HepG2 (cell line): Measurements from ENCODE around the gene LRRC3C. TPM values are rescaled to one million over a fixed set of nuclear protein-coding genes. Genes with fewer than 3 reads are reported as not detected.
A peak's percentile ranks its signal among the peaks of the same experiment; 100 is the strongest.

ENCODE experiments used
- ATAC-seq: fragments of 200-7000 bp; cut with Tn5 transposase; 3 replicates; pipeline ENCODE4 v1.9.1; 2020; ENCODE audit warnings: mild to moderate bottlenecking, moderate library complexity
- BruUV-seq: library from RNA; stranded (reverse); fragments of 400-500 nt; replicated peaks from 2 replicates; lab custom pipeline; 2021; lab: Mats Ljungman, UMichigan
- CTCF ChIA-PET: fragments of 300-600 bp; formaldehyde crosslinking; extraction: SDS; loops from one replicate; lab custom pipeline; 2021; ENCODE audit warnings: low total read pairs, inconsistent platforms, low intra/inter-chr PET ratio; lab: Yijun Ruan, JAX
- POLR2A ChIA-PET: fragments of 350-600 bp; sonication (Branson Sonifier 250); formaldehyde crosslinking; loops from one replicate; lab custom pipeline; 2020; ENCODE audit warnings: antibody characterized with exemption, inconsistent platforms; lab: Yijun Ruan, JAX
- DNase-seq: peaks from one replicate; pipeline ENCODE4 v3.0.0-alpha.2; 2015; ENCODE audit warnings: low spot score
- FAIRE-seq: peaks from 3 replicates; lab custom pipeline; 2011; peaks lifted over from hg19 to GRCh38; lab: Jason Lieb, UNC
- H2AFZ ChIP-seq: one replicate; pipeline ENCODE4 v1.6.1; 2011; ENCODE audit warnings: low read length, inconsistent platforms
- H3K27ac ChIP-seq: fragments of 300-600 bp; 3 replicates; pipeline ENCODE4 v1.8.0; 2011; ENCODE audit warnings: mixed run types, mild to moderate bottlenecking, mixed read lengths, low read length, inconsistent platforms; ENCODE audit not compliant: insufficient read depth; ENCODE audit errors: extremely low read length
- H3K27me3 ChIP-seq, 2 experiments: fragments of 200-600 bp in 1 of 2; 2 replicates in 1 of 2; 3 replicates in 1 of 2; pipeline versions ENCODE4 v1.6.0 to v1.8.0; 2011; ENCODE audit warnings: low read length in 2 of 2, mild to moderate bottlenecking in 2 of 2, moderate library complexity in 2 of 2, inconsistent platforms in 1 of 2; ENCODE audit not compliant: insufficient read depth in 2 of 2, control insufficient read depth in 1 of 2
- H3K36me3 ChIP-seq, 2 experiments: fragments of 200-600 bp in 1 of 2; replicated peaks in 1 of 2; 2 replicates in 1 of 2; 3 replicates in 1 of 2; pipeline versions ENCODE4 v1.5.1 to v1.8.0; 2011; ENCODE audit warnings: low read length in 2 of 2, inconsistent platforms in 1 of 2; ENCODE audit not compliant: insufficient read depth in 2 of 2, control insufficient read depth in 1 of 2
- H3K4me1 ChIP-seq: 2 replicates; pipeline ENCODE4 v1.5.1; 2012; ENCODE audit warnings: low read length, inconsistent platforms; ENCODE audit not compliant: insufficient read depth
- H3K4me2 ChIP-seq: 2 replicates; pipeline ENCODE4 v1.6.0; 2011; ENCODE audit warnings: low read depth, low read length, inconsistent platforms
- H3K4me3 ChIP-seq, 3 experiments: fragments of 200-600 bp in 1 of 3; sonication (generic), shearing (Covaris generic) in 1 of 3; replicated peaks in 1 of 3; 2 replicates each; pipeline ENCODE4 v1.5.1; 2011 to 2016; ENCODE audit warnings: low read length in 3 of 3, inconsistent platforms in 2 of 3, low read depth in 2 of 3, mild to moderate bottlenecking in 2 of 3, control low read depth in 1 of 3, mixed read lengths in 1 of 3; ENCODE audit not compliant: insufficient read depth in 1 of 3
- H3K79me2 ChIP-seq: one replicate; pipeline ENCODE4 v1.6.1; 2011; ENCODE audit warnings: low read length, inconsistent platforms; ENCODE audit not compliant: insufficient read depth
- H3K9ac ChIP-seq: 2 replicates; pipeline ENCODE4 v1.6.0; 2011; ENCODE audit warnings: mild to moderate bottlenecking, low read depth, low read length, inconsistent platforms; ENCODE audit not compliant: insufficient read depth
- H3K9me3 ChIP-seq: 2 replicates; pipeline ENCODE4 v1.5.1; 2012; ENCODE audit warnings: mild to moderate bottlenecking, low read length
- H4K20me1 ChIP-seq: 2 replicates; pipeline ENCODE4 v1.6.0; 2011; ENCODE audit warnings: inconsistent platforms, mild to moderate bottlenecking, low read length, moderate library complexity; ENCODE audit not compliant: insufficient read depth
- AHDC1 ChIP-seq: sonication (generic); formaldehyde crosslinking; IDR thresholded peaks from 2 replicates; pipeline ENCODE4 v1.5.1; 2020; ENCODE audit warnings: mild to moderate bottlenecking, missing genetic modification reagents, borderline replicate concordance
- BCL3 ChIP-seq: sonication (generic); formaldehyde crosslinking; IDR thresholded peaks from 2 replicates; pipeline ENCODE4 v1.5.1; 2020; ENCODE audit warnings: mild to moderate bottlenecking, missing genetic modification reagents, moderate library complexity
- RBAK ChIP-seq: sonication (generic); formaldehyde crosslinking; IDR thresholded peaks from 2 replicates; pipeline ENCODE4 v1.5.1; 2020; ENCODE audit warnings: mild to moderate bottlenecking, missing genetic modification reagents
- SRSF1 ChIP-seq: fragments of 200-400 bp; formaldehyde crosslinking; optimal IDR thresholded peaks from 2 replicates; pipeline ENCODE3; 2017; ENCODE audit warnings: mild to moderate bottlenecking, low read depth, low read length, moderate library complexity
- THAP7 ChIP-seq: sonication (generic); formaldehyde crosslinking; IDR thresholded peaks from 2 replicates; pipeline ENCODE4 v1.8.1; 2023; ENCODE audit warnings: mild to moderate bottlenecking, missing genetic modification reagents
- ZNF136 ChIP-seq: sonication (generic); formaldehyde crosslinking; IDR thresholded peaks from 2 replicates; pipeline ENCODE4 v1.8.1; 2022; ENCODE audit warnings: low read depth, mild to moderate bottlenecking, moderate library complexity, missing genetic modification reagents
- ZNF460 ChIP-seq: sonication (generic); formaldehyde crosslinking; IDR thresholded peaks from 2 replicates; pipeline ENCODE4 v1.5.1; 2020; ENCODE audit warnings: missing genetic modification reagents, mild to moderate bottlenecking, borderline replicate concordance
- ZNF724P ChIP-seq: sonication (generic); formaldehyde crosslinking; IDR thresholded peaks from 2 replicates; pipeline ENCODE4 v1.8.0; 2022; ENCODE audit warnings: missing genetic modification reagents, borderline replicate concordance
- ZNF784 ChIP-seq: sonication (generic); formaldehyde crosslinking; IDR thresholded peaks from 2 replicates; pipeline ENCODE4 v1.5.1; 2020; ENCODE audit warnings: missing genetic modification reagents, mild to moderate bottlenecking, borderline replicate concordance
- ZNF879 ChIP-seq: sonication (generic); formaldehyde crosslinking; IDR thresholded peaks from 2 replicates; pipeline ENCODE4 v1.8.1; 2023; ENCODE audit warnings: missing genetic modification reagents
- ZNF883 ChIP-seq: sonication (generic); formaldehyde crosslinking; IDR thresholded peaks from 2 replicates; pipeline ENCODE4 v1.5.1; 2020; ENCODE audit warnings: mild to moderate bottlenecking, missing genetic modification reagents; ENCODE audit errors: not compliant biosample characterization
- WGBS: methylation state at CpG from one replicate; pipeline ENCODE4 v1.1.6; 2017; ENCODE audit warnings: low lambda C conversion rate; 5-methylcytosine and 5-hydroxymethylcytosine counted together
- in situ Hi-C: cut with HindIII; loops from 2 replicates; pipeline ENCODE4 v1.10.0; 2017; ENCODE audit warnings: low pct_unique_long_range_greater_than_20kb; ENCODE audit not compliant: extremely low pct_ligation_motif_present
- intact Hi-C: fragments of 100-400 bp; cut with micrococcal nuclease; formaldehyde crosslinking; loops from one replicate; pipeline ENCODE4 v1.10.0; 2022; ENCODE audit not compliant: unreplicated experiment
- polyA plus RNA-seq, 8 experiments: library from polyadenylated mRNA; depleted of rRNA in 3 of 8; stranded (reverse) in 7 of 8; unstranded in 1 of 8; fragments of >200 nt; fragmentation: Illumina TruSeq in 4 of 8; extraction: Trizol in 4 of 8; gene quantifications; 2 replicates each; pipeline versions ENCODE4 v1.2.1 to v1.2.3, GENCODE V29; 2011 to 2016; ENCODE audit warnings: low read depth in 4 of 8, missing spikeins in 1 of 8, mixed read lengths in 1 of 8; ENCODE audit not compliant: insufficient read depth in 1 of 8
- total RNA-seq, 5 experiments: library from RNA; depleted of rRNA; stranded (reverse); fragments of >200 nt; fragmentation: Illumina TruSeq; extraction: Trizol; gene quantifications; 2 replicates each; pipeline ENCODE4 v1.2.3, GENCODE V29; 2016; ENCODE audit warnings: low read depth in 1 of 5

LRRC3C gene
- total and polyA plus RNA-seq, 2 of the 13 experiments (the other 11 are each of a cell fraction or from before 2014, with no cell fraction given), result 0.17 TPM; not detected in 1

- WGBS, result 96% methylated on average over 6 of the region's 6 CpGs
- in situ Hi-C loops (loop anchor here (5.0 kb wide), 1 partner anchor 49 kb away; no protein-coding TSS in a partner anchor), intact Hi-C loops (loop anchor here (10.0 kb wide), 1 partner anchor 182 kb away; the partner anchor contains the start of gene NR1D1)
- ATAC-seq, result no peak
- H3K27me3 ChIP-seq, result no peaks in the 10 kb centered on the region; a peak in 1 of 5 replicates
- ChIA-PET POLR2A (interaction anchor here (1.0 to 5.3 kb wide), 5 partner anchors 11 to 220 kb away, joined by 3 to 47 read pairs (median 7); no protein-coding TSS in a partner anchor), CTCF (no interaction called here)
- FAIRE-seq, result no peak
- peaks cover 50% of the 10 kb centered on the region for H3K79me2 ChIP-seq
- peaks cover 25 to 26% of the 10 kb centered on the region in 2 experiments for H3K36me3 ChIP-seq
- peaks cover 11% of the 10 kb centered on the region; the same call in 1 of the 2 replicates for H4K20me1 ChIP-seq
- DNase-seq, result no peak
- H3K9ac ChIP-seq, result peak overlapping the region; percentile 45; the same call in 1 of the 2 replicates
- H3K4me2 ChIP-seq, result peak overlapping the region; percentile 97
- H3K4me1 ChIP-seq, result peaks cover 78% of the 10 kb centered on the region
- no peak overlapping the region for H2AFZ ChIP-seq
- H3K9me3 ChIP-seq, result no peaks in the 10 kb centered on the region
- peak overlapping the region; percentile 93 for H3K27ac ChIP-seq
- no TSS peak for BruUV-seq
- peak overlapping the region in 1 of 3 experiments; percentile 96; a peak in 2 of 6 replicates for H3K4me3 ChIP-seq
- peak; percentile 70; the same call in 1 of the 2 replicates for TF ChIP-seq BCL3
- 0 out of 2 replicates have a peak, but pooled peaks have one; percentile 41 for TF ChIP-seq AHDC1 (CRISPR knock-in tag)
- peak; percentile 0 for TF ChIP-seq SRSF1
- 0 out of 2 replicates have a peak, but pooled peaks have one; percentile 32 for TF ChIP-seq ZNF879 (CRISPR knock-in tag)
- TF ChIP-seq ZNF724P (CRISPR knock-in tag), result 0 out of 2 replicates have a peak, but pooled peaks have one; percentile 32
- no peak for TF ChIP-seq ZNF784
- peak; percentile 44; the same call in 1 of the 2 replicates for TF ChIP-seq ZNF136 (CRISPR knock-in tag)
- TF ChIP-seq ZNF460 (CRISPR knock-in tag), result no peak
- TF ChIP-seq ZNF883, result peak; percentile 51
- TF ChIP-seq RBAK, result 0 out of 2 replicates have a peak, but pooled peaks have one; percentile 2
- 0 out of 2 replicates have a peak, but pooled peaks have one; percentile 6 for TF ChIP-seq THAP7 (CRISPR knock-in tag)
Observed at GRCh38 chr17:39923230-39923629, 4.3 kb upstream of the LRRC3C start.
